Measurements from ENCODE around the gene SSTR3.

DNA sequence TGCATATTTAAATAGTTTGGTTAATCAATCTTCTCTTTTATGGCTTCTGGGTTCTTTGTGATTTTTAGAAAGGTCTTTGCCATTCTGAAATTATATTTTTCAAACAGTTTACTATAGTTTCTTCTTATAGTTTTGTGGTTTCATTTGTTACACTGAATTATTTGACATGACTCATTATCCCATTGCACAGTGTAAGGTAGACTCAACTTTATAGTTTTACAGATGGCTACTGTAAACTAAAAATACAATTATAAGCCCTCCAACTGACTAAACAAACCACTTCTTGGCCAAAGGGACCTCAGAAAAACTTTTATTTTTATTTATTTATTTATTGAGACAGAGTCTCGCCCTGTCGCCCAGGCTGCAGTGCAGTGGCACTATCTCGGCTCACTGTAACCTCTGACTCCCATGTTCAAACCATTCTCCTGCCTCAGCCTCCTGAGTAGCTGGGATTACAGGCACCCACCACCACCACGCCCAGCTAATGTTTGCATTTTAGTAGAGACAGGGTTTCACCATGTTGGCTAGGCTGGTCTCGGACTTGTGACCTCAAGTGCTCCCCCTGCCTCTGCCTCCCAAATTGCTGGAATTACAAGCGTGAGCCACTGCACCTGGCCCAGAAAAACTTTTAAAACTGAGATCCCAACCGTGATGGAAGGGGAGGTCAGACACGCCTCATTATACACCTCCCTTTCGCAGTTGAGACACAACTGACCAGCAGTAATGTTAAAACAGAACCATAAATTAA lies 45.9 kb upstream of the SSTR3 start:
- TF ChIP-seq POLR2A (IDR thresholded peaks at IDR 0.05; ENCODE audit: low read depth, low read length): no peak
- no peak for TF ChIP-seq POLR2AphosphoS5 (IDR thresholded peaks at IDR 0.05; ENCODE audit: low read depth, low read length)
